ENCODE measurements around the gene CTNND2.

- TF ChIP-seq CTCF (IDR thresholded peaks at IDR 0.05) = no peak
- no peak for TF ChIP-seq EZH2 (IDR thresholded peaks at IDR 0.05)
- TF ChIP-seq EZH2phosphoT487 (IDR thresholded peaks at IDR 0.05) = no peak
These were observed 14.3 kb upstream of the CTNND2 start for GRCh38 chr5:11918463-11919045.
